Hematopoietic multipotent progenitor cell treated with erythropoietin and hydrocortisone succinate and interleukin-3 and kit ligand, for 8 days (in vitro differentiated cells): ENCODE results near the gene UGT1A3.
A peak's percentile ranks its signal among the peaks of the same experiment; 100 is the strongest.
"Not testable (repeated sequence)": the region's sequence is repeated elsewhere in the genome, so short reads cannot be mapped to it uniquely, and the experiment has no call there.

ENCODE experiments used
- DNase-seq: peaks from one replicate; pipeline ENCODE4 v3.0.0-alpha.2; 2015

The UGT1A3 gene

DNA sequence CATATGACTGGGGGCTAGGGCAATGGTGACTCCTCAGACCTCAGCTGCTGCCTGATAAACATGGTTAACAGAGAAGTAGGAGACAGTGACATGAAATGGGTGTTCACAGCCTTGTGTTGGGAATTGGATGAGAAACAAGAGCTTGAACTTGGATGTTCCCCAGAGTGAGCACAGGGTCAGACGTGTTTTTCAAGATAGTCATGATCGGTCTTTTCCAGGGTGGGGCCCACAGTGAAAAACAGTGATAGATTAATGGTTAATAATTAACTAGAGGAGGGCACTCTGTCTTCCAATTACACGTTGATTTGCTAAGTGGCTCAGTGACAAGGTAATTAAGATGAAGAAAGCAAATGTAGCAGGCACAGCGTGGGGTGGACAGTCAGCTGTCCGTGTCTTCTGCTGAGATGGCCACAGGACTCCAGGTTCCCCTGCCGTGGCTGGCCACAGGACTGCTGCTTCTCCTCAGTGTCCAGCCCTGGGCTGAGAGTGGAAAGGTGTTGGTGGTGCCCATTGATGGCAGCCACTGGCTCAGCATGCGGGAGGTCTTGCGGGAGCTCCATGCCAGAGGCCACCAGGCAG is at the start of gene UGT1A3:
UGT1A3 (plus strand) TSS at position 320 of the 579 bp plus-strand sequence; CDS start at position 405, 85 bp downstream.
- no peak for DNase-seq

DNA sequence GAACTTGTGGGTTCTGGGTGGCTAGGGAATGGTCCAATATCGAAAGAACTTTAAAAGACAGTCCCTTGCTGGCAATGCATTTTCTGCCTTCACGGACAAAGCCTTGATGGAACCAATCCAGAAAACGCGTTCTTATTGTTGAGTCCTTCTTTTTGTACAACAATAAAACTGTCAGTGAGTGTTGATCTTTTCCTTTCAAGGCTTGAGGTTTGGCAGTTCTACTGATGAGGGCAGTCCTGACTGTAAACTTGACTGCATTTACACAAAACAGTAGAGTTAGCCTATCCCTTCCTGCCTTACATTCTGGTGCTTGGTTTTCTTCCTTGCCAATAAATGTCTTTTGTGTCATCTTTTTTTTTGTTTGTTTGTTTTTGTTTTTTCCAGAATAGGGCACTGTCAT is 49.6 kb upstream of the UGT1A3 start:
- DNase-seq = no peak

DNA sequence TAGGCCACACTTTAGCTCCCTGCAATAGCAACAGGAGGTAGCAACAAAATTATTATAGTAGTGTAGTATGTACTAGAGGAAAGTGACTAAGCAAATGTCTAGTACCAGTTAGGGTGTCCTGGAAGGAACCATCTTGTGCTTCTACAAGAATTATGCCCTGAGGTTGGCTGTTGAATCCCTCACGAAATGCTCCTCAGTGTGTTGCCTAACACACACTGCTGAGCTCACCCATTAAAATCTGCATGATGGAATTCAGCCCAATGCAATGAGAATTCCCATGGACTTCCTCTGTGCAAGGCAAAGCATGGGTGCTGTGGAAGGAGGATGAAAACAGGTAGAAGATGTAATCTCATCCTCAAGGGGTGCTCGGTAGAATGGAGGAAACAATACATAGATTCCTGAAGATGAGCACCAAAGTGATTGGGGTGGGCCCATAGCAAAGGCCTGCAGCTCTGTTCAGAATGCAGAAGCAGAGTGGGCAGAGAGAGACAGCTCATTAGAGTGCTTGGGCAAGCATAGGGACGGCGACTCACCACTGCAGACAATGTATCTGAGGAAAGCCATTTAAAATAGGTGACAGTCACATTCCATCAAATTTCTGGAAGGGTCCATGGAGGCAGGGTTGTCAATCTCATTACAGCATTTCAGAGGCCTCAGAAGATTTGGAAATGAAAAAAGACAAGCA is 48.3 kb upstream of the UGT1A3 start:
- DNase-seq = no peak

DNA sequence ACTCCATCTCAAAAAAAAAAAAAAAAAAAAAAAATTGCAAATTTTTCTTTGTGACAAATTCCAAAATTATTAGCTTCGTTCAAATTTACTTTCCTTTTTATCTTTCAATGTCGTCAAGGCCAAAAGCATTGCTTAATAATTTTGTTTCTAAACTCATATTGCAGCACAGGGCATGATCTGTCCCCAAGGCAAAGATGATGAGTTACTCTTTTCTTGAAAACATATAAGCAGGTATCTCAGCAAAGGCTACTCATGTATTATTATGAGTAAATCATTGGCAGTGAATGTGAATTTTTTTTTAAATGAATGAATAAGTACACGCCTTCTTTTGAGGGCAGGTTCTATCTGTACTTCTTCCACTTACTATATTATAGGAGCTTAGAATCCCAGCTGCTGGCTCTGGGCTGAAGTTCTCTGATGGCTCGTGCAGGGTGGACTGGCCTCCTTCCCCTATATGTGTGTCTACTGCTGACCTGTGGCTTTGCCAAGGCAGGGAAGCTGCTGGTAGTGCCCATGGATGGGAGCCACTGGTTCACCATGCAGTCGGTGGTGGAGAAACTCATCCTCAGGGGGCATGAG is 47.2 kb upstream of the UGT1A3 start, which contains the start of gene UGT1A7:
UGT1A7 (plus strand) TSS at position 381 of the 579 bp plus-strand sequence; CDS start at position 418, 37 bp downstream.
- no peak for DNase-seq

DNA sequence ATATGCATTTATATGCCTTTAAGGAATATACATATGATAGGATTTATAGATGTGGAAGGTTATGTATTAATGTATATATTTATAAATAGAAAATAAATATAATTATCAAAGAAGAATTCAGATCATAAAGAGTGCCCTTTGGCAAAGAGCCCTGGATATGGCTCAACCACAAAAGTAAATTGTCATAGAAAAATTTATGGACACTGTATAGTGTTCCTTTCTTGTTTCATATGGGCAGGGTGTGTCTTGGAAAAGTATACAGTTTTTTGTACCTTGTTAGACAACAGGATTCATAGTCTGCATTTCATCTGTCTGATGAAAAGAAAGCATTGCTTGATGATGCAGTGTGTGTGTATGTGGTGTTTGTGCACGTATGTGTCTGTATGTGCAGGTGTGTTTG is 44.2 kb upstream of the UGT1A3 start:
- no peak for DNase-seq

DNA sequence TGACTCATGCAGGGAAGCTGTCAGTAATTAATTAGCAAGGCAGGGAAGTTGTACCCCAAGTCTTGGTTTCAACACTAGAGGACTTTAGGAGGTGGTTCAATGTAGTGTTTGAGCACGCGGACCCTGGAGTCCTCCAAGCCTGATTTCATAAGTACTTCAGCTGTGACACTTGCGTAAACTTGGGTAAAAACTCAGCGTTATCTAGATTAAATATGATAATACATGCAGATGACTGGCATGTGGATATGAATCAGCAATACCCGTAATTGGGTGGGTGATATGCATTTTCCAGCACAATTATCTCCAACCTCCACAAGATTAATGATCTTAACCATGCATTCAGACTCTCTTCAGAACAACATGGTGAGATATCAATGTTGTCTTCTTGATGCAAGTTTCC is 41.9 kb upstream of the UGT1A3 start:
- peak; percentile 51 for DNase-seq

DNA sequence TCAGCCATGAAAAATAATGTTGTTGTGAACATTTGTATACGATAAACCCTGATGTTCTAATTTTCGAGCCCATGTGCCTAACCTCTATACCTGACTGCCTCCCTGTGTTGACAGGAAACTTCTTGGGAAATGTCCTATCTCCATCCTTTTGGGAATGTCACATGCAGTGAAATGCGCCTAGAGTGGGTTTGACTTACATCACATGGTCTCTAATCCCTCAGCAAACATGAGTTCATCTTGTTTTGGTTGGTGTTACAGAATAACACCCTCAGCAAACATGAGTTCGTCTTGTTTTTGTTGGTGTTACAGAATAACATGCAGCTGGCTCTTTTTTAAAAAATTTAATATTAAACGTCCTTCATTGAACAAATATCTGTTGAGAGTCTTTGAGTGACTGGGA is 40.5 kb upstream of the UGT1A3 start:
- no peak for DNase-seq

DNA sequence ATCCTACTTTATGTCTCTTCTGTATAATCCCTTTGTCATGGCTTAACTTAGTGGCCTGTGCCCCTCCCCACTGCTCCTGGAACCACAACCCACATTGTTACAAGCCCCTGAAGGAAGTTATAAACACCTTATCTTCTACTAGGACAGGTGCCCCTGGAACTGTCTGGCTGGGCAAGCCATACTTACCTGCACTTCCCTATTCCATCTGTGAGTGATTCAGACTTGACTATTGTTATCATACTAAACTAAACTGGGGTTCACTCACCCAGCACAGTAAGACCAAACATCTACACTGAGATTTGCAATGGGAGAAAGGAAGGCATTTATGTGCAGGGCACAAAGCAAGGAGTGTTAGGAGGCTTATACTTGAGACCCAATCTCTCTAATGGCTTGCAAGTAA is 39.8 kb upstream of the UGT1A3 start:
- DNase-seq = no peak

DNA sequence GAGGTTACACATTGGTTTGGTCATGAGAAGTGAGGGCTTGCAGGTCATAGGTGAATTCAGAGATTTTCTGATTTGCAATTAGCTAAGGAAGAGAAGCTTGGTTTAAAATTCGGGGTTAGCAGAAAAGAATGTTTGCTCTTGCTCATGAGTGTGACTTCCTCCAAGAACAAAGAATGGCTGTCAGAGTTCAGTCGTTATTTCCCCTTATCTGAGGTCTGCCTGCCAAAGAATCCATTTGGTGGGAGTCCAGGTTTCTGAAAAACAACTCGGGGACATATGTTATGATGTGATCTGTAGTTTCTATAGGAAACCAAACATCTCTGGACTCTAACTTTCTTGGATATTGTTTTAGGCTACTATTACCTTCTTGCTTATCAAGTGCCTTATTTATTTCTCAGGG is 39.3 kb upstream of the UGT1A3 start:
- peak; percentile 64 for DNase-seq

DNA sequence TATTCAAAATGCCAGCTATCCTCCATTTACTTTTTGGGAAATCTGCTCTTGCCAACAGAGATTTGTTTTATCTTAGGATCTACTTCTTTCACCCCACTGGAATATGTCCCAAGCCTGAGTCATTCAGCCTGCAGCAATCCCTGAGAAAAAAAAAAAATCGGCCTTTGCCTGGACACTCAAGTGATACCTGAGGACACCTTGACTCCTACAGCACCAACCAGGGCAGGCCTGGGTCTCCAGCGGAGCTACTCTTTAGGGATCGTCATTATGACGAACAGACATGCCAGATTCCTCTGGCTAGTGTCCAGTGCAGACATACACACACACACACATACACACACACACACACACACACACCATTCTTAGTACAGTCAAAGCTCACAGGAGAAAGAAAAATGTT is 38.4 kb upstream of the UGT1A3 start:
- DNase-seq = no peak

DNA sequence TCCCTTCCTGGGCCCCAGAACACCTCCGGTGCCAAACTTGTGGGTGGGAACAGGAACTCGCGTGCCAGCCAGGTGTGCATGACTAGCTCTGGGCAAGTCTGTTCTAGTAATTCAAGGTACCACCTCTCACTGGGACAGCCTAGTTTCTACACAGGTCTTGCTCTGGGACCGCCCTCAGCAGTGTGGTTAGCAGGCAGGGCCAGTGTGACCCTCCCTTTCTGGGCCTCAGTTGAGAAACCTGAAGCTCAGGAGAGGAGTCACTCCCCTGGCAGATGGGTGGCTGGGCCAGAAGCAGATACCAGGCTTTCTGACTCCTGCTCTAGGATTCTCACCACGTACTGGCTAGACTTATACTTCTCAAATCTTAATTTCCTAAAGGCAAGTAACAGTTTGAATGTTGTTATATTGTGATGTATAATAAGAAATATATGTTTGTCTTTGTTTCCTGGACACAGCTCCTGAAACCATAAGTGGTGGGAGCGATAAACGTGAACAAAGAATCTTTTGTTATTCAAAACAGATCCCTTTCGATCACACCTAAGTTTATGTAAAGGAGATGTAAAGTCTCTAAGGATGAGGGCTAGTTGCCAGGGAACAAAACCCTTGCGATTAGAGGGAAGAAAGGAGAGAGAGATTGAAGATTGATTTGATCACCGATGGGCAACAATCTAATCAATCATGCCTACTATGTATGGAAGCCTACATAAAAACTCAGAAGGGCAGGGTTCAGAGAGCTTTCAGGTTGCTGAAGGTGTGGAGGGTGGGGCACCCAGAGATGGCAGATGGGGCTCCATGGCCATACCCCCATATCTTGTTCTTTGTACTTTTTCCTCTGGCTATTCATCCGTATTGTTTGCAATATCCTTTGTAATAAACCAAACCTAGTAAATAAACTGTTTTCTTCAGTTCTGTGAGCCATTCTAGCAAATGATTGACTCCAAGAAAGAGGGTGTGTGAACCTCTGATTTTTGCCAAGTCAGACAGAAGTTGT is 37.1 kb upstream of the UGT1A3 start:
- no peak for DNase-seq

DNA sequence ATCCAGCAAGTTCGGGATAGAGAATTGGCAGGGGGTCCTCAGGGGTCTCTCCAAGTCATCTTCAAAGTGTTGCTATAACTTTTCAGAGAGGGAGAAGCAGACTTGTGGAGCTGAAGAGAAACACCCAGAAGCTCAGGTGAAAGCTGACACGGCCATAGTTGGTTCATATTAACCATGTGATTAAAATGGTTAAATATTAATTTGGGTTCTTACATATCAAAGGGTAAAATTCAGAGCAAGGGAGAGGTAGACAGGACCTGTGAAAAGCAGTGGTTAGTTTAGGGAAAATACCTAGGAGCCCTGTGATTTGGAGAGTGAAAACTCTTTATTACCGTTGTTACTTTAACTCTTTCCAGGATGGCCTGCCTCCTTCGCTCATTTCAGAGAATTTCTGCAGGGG is 36.2 kb upstream of the UGT1A3 start, which contains the start of gene UGT1A6:
UGT1A6 (plus strand) TSS at position 243 of the 400 bp plus-strand sequence; CDS start at position 358, 115 bp downstream.
- DNase-seq = no peak

DNA sequence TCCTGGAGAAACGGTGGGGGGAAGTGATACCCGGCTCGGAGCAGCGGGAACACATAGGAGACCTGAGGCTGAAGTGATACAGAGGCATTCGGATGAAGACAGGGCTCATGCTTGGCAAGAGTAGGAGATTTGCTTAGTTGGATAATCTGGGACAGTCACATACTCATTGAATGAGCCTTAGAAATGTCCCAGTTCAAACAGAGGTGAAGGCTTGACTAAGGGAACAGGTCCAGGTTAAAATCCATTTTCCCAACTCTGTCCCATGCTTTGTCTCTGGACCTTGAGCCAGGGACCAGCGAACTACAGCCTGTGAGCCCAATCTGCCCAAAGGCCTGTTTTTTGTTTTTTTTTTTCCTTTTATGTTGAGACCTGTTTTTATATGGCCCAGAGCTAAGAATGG is 34.9 kb upstream of the UGT1A3 start:
- DNase-seq = no peak

DNA sequence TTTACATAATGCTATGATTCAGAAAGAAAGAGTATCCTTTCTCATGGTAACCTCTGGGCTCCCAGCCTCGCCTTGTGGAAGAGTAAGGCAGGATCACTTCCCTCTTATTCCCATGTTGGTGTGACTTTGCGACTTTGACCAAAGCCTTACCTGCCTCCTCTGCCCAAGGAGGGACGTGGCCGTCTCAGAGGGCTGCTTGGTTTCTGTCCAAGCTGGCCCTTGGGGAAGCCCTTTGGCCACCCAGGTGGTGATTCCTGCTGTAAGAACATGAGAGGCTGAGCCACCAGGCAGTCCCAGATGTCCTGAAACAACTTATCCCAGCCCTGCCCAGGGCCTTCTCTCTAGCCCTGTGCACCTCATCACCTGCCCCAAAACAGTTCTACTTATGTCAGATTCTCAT is 30.1 kb upstream of the UGT1A3 start:
- DNase-seq = no peak

DNA sequence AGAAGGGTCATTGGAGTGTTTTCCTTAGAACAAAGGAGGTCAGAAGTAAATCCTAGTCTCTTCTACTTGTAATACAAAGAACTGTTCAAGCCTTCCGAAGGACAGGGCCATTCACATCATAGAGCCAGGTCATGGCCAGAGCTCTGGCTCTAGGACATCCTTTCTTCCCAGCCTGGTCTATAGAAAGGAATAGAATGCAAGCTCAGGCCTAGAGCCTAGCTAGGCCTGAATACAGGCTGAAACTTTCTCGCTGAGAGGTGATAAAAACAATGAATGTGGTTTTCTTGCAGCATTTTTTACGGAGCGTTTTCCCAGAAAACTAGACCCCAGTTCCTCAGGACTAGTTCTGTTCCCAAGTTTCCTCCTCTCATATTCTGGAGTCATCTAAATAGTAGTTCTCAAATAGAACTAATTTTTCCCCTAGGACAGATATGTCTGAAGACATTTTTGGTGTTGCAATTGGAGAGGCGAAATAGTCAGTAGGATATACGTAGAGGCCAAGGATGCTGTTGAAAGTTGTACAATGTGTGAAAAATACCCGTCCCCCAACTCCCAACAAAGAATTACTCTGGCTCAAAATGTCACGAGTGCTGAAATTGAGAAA is 29.3 kb upstream of the UGT1A3 start:
- DNase-seq = no peak

DNA sequence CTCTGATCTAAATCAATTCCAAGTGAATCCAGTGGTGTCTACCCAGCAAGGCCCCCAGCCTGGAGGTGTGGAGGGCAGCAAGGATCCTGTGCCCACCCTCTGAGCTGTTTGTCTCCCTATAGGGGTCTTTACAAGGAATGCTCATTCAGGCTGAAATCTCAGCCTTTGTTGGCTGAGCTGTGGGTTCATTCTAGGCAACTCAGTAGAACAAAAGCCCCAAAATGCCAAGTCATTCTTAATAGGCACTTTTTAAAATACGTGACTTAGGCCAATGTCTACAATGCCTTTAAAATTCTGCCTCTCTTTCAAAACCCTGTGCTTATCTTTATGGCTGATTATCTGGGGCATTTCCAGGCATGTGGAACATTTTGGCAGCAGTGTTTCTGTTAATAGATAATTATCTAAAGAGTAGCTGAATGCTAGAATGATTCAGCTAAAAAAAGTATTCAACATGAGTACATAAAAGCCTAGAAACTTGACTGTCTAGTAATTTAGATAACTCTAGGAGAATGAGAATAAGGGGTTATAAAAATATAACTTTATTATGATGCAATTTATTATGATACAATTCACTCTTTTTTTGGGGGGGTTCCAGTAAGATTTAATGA is 28.7 kb upstream of the UGT1A3 start:
- peak; percentile 96 for DNase-seq

DNA sequence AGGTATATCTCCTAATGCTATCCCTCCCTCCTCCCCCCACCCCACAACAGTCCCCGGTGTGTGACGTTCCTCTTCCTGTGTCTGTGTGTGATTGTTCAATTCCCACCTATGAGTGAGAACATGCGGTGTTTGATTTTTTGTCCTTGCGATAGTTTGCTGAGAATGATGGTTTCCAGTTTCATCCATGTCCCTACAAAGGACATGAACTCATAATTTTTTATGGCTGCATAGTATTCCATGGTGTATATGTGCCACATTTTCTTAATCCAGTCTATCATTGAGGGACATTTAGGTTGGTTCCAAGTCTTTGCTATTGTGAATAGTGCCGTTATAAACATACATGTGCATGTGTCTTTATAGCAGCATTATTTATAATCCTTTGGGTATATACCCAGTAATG is 28.0 kb upstream of the UGT1A3 start:
- DNase-seq = not testable (repeated sequence)

DNA sequence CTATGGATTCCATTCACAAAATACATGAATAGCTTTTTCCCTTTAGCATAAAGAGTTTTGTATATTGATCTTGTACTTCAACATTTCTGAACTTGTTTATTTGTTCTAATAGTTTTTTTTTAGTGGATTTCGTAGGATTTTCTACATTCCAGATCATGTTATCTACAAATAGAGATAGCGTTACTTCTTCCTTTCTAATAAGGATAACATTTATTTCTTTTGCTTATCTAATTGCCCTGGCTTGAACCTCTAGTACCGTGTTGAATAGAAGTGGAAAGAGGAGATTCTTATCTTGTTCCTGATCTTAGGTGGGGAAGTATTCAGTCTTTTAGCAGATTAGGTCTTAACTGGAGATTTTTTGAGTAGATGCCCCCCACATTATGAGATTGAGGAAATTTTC is 26.6 kb upstream of the UGT1A3 start:
- DNase-seq = no peak

DNA sequence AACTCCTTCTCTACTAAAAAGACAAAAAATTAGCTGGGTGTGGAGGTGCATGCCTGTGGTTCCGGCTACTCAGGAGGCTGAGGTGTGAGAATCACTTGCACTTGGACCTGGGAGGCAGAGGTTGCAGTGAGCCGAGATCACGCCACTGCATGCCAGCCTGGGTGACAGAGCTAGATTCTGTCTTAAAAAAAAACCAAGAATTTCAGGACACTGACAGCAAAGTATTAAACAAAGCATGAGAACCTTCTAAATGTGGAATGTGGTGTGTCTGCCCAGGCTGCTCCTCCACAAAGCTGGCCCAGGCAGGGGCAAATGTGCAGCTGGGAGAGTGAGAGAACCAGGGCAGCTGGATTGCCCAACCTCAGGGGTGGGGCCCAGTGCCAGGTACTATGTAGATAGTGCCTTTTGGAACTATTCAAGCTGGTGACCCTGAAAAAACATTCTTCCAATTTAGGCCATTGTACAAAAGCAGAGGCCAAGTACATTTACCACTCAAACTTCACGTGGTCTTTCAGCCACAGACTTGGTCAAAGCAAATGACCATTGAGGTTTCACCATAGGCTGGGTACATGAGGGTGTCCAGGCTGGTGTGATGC is 22.8 kb upstream of the UGT1A3 start:
- DNase-seq = peak; percentile 35

DNA sequence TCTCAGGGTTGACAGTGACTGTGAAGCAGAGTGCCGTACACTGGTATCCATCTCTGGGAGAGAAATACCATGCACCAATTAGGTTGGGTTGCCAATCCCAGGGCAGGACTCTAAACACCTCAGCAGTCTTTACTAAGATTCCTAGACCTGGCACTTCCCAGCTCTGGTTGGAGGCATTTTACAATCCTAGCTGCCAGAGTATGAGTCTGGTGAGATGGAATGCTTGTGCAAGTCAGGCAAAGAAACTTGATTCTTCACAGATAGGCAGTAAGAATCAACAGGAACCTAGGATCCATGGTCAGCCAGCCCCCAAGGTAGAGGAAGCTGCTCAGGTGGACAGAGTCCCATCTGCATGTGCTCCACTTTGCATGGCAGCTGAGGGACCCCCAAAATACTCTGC is 22.1 kb upstream of the UGT1A3 start:
- no peak for DNase-seq

DNA sequence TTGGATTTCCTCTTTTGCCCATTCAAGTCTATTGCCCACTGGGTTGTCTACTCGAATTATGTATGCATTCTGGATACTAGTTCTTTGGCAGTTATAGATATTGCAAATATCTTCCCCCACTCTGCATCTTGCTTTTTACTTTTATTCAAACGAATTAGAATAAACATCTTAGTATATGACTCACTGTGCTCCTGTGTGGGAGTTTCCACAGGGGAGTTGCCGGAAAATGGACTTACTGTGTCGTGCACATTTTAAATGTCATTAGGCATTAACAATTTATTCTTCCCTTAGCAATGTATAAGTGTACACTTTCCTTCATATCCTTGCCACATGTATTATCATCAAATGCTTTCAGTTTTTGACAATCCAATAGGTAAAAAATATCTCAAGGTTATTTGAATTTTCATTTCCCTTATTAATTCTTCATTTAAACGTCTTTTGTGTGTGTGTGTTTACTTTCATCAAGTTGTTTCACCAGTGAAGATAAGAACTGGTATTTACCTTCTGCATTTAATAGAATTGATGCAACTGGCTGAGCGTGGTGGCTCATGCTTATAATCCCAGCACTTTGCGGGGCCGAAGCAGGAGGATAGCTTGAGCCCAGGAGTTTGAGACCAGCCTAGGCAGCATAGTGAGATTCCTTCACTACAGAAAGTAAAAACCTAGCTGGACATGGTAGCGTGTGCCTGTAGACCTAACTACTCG is 20.8 kb upstream of the UGT1A3 start:
- DNase-seq = no peak
